Measurements from ENCODE around the gene CERS6.
A peak's percentile ranks its signal among the peaks of the same experiment; 100 is the strongest.

CERS6 gene

GRCh38 chr2:168602846-168603401 lies 146.9 kb downstream of the CERS6 start:
- DNase-seq (ENCODE audit: low read depth): no peak

GRCh38 chr2:168603439-168603961 lies 147.4 kb downstream of the CERS6 start:
- peak; percentile 29 for DNase-seq (ENCODE audit: low read depth)

GRCh38 chr2:168604252-168604651 lies 148.2 kb downstream of the CERS6 start:
- DNase-seq (ENCODE audit: low read depth): no peak

DNA sequence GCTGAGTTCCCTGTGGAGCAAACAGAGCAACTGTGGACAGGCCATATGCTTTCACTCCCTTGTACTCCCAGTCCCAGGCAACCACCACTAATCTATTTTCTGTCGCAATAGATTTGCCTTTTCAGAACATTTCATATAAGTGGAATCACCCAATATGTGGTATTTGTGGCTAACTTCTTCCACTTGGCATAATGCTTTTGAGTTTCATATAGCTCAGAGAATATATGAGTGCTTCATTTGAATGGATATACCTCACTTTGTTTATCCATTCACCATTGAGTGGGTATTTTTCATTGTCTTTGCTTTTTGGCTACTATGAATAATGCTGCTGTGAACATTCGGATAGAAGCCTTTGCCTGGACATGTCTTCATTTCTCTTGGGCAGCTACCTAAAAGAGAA lies 151.9 kb downstream of the CERS6 start:
- no peak for DNase-seq (ENCODE audit: low read depth)

DNA sequence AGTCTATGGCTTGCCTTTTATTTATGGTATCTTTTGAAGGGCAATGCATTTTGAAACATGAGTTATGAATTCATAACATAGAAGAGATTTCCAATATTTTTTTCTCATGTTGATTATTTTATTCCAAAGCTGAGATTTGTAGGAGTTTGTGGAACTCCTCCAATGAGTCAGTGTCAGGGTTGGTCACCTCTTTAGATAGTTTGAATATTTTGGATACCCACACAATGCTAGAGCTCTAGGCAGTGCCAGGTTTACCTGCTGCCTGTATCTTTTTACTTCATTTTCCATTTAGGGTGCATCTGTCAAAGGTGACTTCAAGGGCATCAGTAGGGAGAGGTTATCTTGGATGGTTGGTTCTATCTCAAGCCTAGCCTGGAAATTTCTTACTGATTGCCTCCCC lies 152.7 kb downstream of the CERS6 start:
- no peak for DNase-seq (ENCODE audit: low read depth)

- DNase-seq (ENCODE audit: low read depth): no peak
Measured at GRCh38 chr2:168611091-168611490, 155.0 kb downstream of the CERS6 start.

DNA sequence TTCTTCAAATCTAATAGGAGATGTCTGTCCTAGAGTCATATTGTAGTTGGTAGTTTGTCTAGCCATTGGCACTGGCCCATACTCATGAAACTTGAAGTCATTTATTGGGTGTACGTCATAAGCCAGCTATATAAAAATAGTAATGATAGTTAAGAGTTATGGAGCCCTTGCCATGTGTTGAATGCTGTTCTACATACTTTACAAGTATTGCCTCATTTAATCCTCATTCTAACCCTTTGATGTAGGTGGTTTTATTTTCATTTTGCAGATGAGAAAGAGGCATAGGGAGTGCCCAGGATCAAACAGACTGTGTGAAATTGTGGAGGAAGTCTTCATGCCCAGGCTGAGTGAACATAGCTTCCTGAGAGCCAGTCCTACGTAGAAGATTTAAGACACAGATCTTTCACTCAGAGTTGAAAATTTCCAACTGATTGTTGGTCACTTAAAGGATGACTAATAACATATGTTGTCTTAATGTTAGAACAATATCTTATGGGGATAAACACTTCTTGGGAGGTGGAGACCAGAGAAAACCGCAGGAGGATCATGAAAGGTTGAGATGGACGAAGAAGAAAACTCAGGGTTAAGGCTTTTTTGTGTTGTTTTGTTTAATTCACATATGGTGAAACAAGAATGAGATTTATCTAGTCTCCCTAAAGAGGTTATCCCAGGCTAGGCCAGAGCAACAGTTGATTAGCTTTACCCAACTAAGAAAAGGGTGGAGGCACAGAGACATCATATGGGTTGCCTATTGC lies 156.0 kb downstream of the CERS6 start:
- DNase-seq (ENCODE audit: low read depth): no peak

DNA sequence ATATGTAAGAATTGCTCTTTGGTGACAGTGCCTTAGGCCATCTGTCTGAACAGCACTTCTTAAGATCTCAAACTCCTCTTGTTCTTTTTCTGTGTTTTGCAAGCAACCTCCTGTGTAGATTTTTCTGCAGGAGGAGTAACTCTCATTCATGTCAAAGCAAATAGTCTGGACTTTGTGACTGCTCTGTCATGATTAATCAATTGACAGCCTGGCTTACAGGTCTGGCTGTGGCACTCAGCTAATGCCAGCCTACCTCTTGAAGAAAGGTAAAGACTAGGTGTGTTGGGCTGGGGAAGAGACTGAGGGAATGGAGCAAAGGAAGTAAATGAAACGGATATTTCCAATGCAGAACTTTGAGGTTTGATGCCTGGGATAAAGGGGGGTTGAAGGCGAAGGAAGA lies 156.6 kb downstream of the CERS6 start:
- DNase-seq (ENCODE audit: low read depth): no peak

DNA sequence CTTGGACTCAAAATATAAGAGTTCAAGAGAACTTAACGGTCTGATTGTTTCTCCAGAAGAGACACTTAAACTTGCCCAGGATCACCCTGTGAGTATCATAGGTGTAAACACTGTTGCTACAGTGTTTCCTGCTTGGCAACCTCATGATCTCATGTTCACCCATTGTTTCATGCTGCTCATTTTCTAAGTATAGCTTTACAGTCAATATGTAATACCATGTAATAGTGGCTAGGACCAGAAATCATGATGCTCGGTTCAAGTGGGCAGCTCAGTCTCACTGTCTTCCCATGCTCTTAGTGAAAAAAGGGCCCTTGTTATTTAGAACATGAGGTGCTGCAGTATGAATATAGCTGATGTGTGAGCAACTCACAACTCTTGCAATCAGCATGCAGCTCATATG lies 157.5 kb downstream of the CERS6 start:
- no peak for DNase-seq (ENCODE audit: low read depth)

DNA sequence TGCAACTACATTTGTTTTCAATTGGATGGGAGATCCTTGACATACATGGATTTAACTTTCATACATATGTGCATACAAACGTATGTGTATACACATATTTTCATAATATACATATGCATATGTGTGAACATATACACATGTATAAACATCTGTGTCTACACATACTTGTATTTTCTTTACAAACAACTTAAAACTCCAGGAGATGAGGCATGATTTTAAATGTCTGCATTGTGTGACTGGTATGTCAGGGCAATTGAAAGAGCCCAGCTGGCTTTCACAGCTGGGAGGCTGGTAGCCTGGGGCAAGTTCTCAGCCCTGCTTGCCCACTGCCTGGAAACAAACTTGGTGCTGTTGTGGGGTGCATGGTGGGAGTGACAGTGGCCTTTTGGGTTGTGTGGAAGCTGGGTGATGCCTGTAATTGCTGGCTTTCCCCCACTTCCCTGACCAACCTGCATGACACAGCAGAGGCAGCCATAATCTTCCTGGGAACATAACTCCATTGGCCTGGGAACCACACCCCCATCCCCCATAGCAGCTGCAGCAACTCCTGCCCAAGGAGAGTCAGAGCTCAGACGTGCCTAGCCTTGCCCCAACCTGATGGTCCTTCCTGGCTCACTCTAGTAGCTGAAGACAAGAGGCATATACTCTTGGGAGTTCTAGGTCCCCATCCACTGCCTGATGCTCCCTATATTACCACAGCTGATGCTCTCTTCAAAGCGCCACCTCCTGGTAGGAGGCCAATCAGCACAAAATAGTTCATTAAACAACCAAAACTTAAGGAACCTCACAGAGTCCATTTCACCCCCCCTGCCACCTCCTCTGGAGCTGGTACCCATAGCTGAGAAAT lies 158.3 kb downstream of the CERS6 start:
- peak; percentile 14 for DNase-seq (ENCODE audit: low read depth)

- DNase-seq (ENCODE audit: low read depth): no peak
Measured at GRCh38 chr2:168620554-168620953, 164.5 kb downstream of the CERS6 start.

DNA sequence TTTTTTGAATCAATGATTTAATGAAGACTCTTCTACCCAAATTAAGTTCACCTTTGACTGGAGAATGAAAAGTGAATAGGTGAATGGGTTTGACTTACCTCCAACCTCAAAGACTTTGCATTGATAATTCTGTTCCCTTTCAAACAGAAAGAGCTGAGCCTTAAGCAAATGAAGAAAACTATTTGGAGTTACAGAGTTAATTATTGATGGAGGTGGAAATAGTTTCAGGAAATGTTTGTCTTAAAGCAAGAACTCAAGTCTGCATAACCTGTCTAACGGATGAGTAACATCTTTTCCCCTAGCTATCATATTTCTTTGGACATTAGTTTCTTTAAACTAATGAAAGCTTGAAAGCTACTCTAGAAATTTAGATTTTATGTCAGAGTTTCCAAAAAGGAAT lies 166.5 kb downstream of the CERS6 start:
- DNase-seq (ENCODE audit: low read depth): no peak

DNA sequence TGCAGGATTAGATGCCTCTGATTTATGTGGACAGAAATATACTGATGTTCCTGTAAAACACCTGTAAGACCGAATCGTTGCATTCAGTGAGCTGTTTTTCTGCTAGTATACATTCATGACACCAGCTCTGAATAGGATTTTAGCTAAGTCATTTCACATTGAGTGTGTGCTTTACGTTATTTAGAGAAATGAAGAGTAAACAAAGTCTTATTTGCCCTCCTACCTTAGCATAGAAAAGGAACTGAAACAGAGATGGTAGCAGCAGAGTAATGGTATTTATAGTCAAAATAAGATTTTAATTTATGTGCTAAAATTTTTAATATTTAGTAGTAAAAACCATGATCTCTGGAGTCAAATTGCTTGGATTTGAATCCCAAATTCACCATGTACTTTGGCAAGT lies 168.0 kb downstream of the CERS6 start:
- DNase-seq (ENCODE audit: low read depth): no peak

DNA sequence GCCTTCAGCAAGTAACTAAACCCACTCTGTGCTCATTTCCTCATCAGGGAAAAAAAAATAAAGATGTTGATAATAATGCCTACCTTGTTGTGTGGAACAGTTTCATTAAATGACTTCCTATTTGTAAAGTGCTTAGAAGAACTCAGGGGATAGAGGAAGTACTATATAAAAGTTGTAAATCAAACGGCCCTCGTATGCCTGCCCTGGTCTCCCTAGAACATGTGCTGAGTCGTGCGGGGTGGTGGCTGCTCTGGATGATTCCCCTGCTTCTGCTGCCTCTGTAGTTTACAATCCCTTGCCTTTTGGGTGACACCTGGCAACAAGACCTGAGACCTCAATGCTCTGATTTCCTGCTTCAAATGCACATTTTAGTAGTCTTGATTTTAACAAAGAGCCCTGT lies 170.0 kb downstream of the CERS6 start:
- DNase-seq (ENCODE audit: low read depth): no peak

DNA sequence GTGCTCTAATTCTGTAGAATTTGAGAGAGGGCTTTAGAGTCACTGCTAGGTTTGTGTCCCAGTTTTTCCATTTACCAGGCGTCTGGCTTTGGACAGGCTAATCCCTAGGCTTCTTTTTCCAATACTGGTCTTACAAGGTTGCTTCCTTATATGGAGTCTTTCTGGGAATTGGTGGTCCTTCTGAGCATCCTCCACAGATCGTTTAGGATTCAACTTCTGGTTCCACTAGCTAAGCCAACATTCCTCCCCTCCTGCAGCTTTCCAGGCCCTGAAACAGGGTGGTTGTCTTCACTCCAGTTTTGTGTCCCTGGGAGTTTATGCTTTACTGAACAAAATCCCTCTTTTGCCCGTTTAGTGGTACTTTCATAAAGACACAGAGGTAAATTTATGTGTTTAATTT lies 170.6 kb downstream of the CERS6 start:
- no peak for DNase-seq (ENCODE audit: low read depth)

GRCh38 chr2:168632709-168633121 lies 176.6 kb downstream of the CERS6 start:
- peak; percentile 85 for DNase-seq (ENCODE audit: low read depth)

DNA sequence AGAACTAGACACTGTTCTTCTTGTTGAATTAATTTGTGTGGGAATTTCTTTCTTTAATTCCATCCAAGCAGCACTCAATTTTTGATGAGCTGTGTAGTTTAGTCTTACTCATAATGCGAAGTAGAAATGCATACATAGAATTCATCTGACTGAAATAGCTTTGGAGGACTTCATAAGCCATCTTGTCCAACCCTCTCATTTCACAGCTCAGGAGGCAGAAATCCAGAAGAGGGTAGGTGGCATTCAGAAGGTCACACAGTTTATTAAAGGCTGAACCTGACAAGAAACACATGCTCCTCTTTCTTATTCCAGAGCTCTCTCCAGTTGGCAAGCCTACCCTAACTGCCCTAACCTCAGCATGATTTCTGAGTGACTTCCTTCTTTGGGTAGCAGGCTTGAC lies 177.1 kb downstream of the CERS6 start:
- peak; percentile 37 for DNase-seq (ENCODE audit: low read depth)

GRCh38 chr2:168633895-168634294 lies 177.8 kb downstream of the CERS6 start:
- DNase-seq (ENCODE audit: low read depth): no peak

GRCh38 chr2:168635065-168635577 lies 179.0 kb downstream of the CERS6 start:
- DNase-seq (ENCODE audit: low read depth): peak; percentile 34

DNA sequence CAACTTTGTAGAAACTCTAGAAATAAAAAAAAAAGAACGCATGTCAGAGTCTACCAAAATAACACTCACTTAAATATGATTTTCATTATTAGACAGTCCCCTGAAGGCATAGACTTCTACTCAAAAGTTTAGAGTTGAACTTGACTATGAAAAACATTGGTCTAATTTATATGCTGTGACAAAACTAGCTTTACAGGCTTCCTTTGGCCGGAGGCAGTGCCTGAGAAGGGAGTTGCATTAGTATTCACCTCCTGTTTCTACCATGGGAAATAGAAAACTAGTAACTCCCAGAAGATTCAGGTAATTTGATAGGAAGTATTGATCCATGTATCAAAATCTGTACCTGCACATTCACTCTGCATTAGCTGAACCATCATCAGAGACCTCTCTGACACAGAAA lies 182.9 kb downstream of the CERS6 start:
- DNase-seq (ENCODE audit: low read depth): peak; percentile 13

- peak; percentile 75 for DNase-seq (ENCODE audit: low read depth)
Measured at GRCh38 chr2:168639441-168639898, 183.4 kb downstream of the CERS6 start.

GRCh38 chr2:168640039-168640438 lies 184.0 kb downstream of the CERS6 start:
- DNase-seq (ENCODE audit: low read depth): no peak

DNA sequence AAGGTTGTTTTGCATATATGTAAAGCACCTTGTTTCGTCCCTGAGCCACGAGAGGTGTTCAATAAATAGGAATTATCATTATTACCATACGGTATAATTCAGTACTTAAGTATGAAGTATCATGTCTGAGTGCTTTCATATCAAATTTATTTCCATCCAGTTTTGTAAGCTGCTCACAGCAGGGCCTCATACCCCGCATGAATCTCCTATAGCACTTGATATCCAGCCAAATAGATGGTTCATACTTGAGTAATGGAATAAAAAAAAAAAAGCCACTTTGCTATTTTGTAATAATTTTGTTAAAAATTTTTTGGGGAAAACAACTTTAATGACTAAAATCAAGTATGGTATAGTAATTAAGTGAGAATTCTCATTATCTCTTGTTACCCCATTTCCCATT lies 185.6 kb downstream of the CERS6 start:
- DNase-seq (ENCODE audit: low read depth): no peak
